Measurements from ENCODE around the gene NEDD9.

The NEDD9 gene

GRCh38 chr6:11172501-11173327 lies 59.8 kb downstream of the NEDD9 start:
- no peak overlapping the region for H3K4me3 ChIP-seq (ENCODE audit: low read depth, low read length)
- in situ Hi-C loops (cut with HindIII; ENCODE audit: low sequenced_read_pairs), result no loop called here

GRCh38 chr6:11171952-11172351 lies 60.5 kb downstream of the NEDD9 start:
- H3K4me3 ChIP-seq (ENCODE audit: low read depth, low read length), result no peak overlapping the region
- in situ Hi-C loops (cut with HindIII; ENCODE audit: low sequenced_read_pairs), result no loop called here
- TF ChIP-seq CTCF (IDR thresholded peaks at IDR 0.05; ENCODE audit: low read depth, low read length), result no peak
- DNase-seq (ENCODE audit: low read depth, low spot score), result no peak

More at GRCh38 chr6:11172501-11173327, 59.8 kb downstream of the NEDD9 start:
- DNase-seq (ENCODE audit: low read depth, low spot score), result peak; percentile 53
- TF ChIP-seq CTCF (IDR thresholded peaks at IDR 0.05; ENCODE audit: low read depth, low read length), result peak; percentile 82

- no peak overlapping the region for H3K4me3 ChIP-seq (ENCODE audit: low read depth, low read length)
- no peak for TF ChIP-seq CTCF (IDR thresholded peaks at IDR 0.05; ENCODE audit: low read depth, low read length)
- DNase-seq (ENCODE audit: low read depth, low spot score), result no peak
- in situ Hi-C loops (cut with HindIII; ENCODE audit: low sequenced_read_pairs), result no loop called here
Observed at GRCh38 chr6:11168091-11168635, 64.3 kb downstream of the NEDD9 start.

- in situ Hi-C loops (cut with HindIII; ENCODE audit: low sequenced_read_pairs), result no loop called here
- TF ChIP-seq CTCF (IDR thresholded peaks at IDR 0.05; ENCODE audit: low read depth, low read length), result no peak
Observed at GRCh38 chr6:11166948-11167347, 65.5 kb downstream of the NEDD9 start.

GRCh38 chr6:11164717-11165646 lies 67.5 kb downstream of the NEDD9 start:
- no peak for TF ChIP-seq CTCF (IDR thresholded peaks at IDR 0.05; ENCODE audit: low read depth, low read length)
- in situ Hi-C loops (cut with HindIII; ENCODE audit: low sequenced_read_pairs), result no loop called here
- H3K4me3 ChIP-seq (ENCODE audit: low read depth, low read length), result no peak overlapping the region
- DNase-seq (ENCODE audit: low read depth, low spot score), result no peak

More at GRCh38 chr6:11166948-11167347, 65.5 kb downstream of the NEDD9 start:
- H3K4me3 ChIP-seq (ENCODE audit: low read depth, low read length), result no peak overlapping the region
- no peak for DNase-seq (ENCODE audit: low read depth, low spot score)

- no peak overlapping the region for H3K4me3 ChIP-seq (ENCODE audit: low read depth, low read length)
- no peak for TF ChIP-seq CTCF (IDR thresholded peaks at IDR 0.05; ENCODE audit: low read depth, low read length)
- DNase-seq (ENCODE audit: low read depth, low spot score), result no peak
- in situ Hi-C loops (cut with HindIII; ENCODE audit: low sequenced_read_pairs), result no loop called here
Observed at GRCh38 chr6:11163932-11164331, 68.5 kb downstream of the NEDD9 start.

Data from astrocyte of the spinal cord (primary cell).